Posterior vena cava (tissue), 2 donors: ENCODE results near the gene C2orf81. TPM values are rescaled to one million over a fixed set of nuclear protein-coding genes. Genes with fewer than 3 reads are reported as not detected.
"Not testable (repeated sequence)": the region's sequence is repeated elsewhere in the genome, so short reads cannot be mapped to it uniquely, and the experiment has no call there.

ENCODE experiments used
- DNase-seq: peaks from one replicate; pipeline ENCODE4 v3.0.0-alpha.2; 2020; ENCODE audit warnings: low spot score
- intact Hi-C, 2 donors: fragments of 100-400 bp; cut with DNase I; formaldehyde crosslinking; loops; one replicate each; pipeline versions ENCODE4 v1.14.1 to v1.14.2; 2022 to 2023
- total RNA-seq, 2 donors: library from RNA; stranded (reverse); fragmentation: NEBNext Ultra II Directional; extraction: Animal tissue kit (Norgen Biotek cat#: 25700); gene quantifications; one replicate each; pipeline ENCODE4 v1.2.1, GENCODE V29; 2021
- donor health status: DM: yes; HTN: yes; CAD: no.
- donor health status: DM: yes; HTN: yes; CAD: no.

C2orf81 gene
- total RNA-seq, 2 donors from 2014 or later = 2.3 to 2.7 TPM

DNA sequence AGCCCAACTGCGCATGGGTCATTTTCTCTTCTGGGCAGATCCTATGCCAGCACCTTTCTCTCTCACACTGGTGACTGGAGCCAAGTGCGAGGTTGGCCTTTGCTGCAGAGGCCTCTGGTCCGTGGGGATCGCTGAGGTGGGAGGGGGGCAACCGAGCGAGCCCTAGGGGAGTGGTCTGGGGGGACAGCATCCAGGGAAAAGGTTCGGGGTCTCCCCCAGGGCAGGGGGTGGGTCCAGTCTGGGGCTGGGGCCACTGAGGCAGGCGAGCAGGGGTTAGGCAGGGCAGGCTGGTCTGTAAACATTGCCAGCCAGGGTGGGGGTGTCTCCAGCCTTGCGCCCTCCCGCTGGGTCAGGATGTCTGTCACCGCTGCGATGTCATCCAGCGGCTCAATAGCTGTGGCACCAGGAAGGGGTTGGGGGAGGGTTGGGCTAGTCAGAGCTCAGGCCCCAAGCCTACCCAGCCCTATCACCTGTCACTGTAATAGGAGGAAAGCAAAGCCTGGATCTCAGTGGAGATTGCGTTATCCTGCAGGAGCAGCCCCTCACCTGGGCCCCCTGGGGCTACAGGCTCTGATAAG, 4.9 kb upstream of the C2orf81 start:
- DNase-seq = no peak
- intact Hi-C loops = no loop called here

DNA sequence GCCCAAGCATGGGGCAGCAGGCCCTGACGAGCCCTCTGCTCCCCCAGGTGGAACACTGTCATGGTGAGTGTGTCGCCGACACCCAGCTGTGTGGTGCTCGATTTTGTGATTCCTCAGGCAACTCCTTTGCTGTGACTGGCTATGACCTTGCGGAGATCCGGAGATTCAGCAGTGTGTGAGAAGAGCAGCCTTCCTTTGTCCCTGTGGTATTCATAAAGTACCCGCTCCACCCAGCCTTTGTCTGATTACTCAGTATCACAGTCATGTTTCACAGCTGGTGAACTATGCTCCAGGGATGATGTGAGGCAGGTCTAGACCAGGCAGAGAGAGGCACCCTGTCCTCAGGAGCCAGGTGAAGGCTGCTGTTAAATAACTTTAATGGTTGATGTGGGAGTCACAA, 4.1 kb upstream of the C2orf81 start:
- intact Hi-C loops = no loop called here
- DNase-seq = no peak

DNA sequence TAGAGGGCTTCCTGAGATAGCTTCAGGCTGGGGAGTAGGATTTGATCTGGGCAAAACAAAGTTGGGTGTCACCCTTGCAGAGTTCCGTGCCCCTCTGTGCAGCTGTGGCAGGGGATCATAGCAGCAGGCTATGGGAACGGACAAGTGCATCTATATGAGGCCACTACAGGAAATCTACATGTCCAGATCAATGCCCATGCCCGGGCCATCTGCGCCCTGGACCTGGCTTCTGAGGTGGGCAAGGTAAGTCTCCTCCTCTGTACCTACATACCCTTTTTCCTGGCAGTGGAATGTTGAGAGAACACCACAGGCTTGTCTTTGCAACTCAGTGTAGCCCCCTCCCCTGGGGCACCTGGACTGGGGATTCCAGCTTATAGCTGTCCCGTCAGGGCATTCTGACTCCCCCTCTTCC, 3.6 kb upstream of the C2orf81 start:
- no peak for DNase-seq
- intact Hi-C loops = no loop called here

DNA sequence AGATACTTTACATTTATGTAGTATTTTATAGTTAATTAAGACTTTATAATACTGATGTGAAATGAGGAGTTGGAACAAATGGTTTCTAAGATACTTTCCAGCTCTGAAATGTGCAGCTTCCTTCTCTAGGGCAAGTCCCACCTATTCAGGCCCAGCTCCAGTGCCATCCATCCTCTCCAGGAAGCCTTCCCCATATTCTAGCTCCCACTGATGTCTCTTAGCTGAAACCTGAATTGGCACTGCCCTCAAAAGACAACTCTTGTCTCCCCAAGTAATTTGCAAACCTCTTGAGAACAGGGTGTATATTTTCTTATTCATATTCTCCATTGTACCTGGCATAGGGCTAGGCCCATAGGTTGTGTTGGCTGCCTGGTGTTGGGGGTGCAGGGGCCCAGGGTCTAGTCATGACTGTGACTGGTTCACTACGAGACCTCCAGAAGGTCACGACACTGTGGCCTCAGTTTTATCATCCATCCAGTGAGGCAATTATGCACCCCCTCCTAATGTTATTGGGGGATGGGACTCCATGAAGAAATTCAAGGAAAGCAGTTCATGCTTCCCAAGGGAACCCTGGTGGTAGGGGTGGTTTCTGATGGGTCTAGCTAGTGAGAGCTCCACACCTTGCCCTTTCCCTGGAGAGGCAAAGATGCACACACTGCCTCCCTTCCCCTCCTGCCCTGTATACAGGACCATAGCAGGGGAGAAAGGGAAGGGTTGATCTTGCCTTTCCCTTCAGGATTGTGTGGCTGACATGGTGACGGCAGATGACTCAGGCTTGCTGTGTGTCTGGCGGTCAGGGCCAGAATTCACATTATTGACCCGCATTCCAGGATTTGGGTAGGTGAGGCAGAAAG, 2.9 kb upstream of the C2orf81 start:
- intact Hi-C loops = no loop called here
- no peak for DNase-seq

DNA sequence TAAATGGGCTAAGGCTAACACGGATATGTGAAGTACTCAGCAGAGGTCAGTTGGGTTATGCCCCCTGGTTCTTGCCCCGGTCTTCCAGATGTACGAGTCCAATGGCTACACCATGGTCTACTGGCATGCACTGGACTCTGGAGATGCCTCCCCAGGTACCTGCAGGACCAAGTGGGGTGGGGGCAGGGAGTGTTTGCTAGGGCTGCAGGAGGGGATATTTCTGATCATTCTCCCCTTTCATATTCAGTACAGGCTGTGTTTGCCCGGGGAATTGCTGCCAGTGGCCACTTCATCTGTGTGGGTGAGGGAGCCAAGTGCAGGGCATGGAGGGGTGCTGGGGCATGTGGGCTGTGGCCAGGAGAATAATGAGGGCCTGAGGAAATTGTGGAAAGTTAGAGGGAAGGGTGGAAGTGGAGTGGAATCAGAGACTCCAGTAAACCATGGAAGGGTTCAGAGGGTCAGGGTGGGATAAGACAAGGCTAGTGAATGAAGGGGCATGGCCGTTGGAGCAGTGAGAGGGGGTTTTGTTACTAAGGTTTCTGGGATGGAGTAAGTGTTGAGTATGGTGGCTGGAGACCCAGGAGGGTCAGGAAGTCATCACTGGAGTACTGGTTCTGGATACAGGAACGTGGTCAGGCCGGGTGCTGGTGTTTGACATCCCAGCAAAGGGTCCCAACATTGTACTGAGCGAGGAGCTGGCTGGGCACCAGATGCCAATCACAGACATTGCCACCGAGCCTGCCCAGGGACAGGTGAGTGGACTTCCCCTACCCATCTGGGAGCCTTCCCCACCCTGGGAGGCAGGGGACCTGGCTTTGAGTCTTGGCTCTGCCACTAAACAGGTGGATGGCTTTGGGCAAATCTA, 2.0 kb upstream of the C2orf81 start:
- intact Hi-C loops = no loop called here
- no peak for DNase-seq

DNA sequence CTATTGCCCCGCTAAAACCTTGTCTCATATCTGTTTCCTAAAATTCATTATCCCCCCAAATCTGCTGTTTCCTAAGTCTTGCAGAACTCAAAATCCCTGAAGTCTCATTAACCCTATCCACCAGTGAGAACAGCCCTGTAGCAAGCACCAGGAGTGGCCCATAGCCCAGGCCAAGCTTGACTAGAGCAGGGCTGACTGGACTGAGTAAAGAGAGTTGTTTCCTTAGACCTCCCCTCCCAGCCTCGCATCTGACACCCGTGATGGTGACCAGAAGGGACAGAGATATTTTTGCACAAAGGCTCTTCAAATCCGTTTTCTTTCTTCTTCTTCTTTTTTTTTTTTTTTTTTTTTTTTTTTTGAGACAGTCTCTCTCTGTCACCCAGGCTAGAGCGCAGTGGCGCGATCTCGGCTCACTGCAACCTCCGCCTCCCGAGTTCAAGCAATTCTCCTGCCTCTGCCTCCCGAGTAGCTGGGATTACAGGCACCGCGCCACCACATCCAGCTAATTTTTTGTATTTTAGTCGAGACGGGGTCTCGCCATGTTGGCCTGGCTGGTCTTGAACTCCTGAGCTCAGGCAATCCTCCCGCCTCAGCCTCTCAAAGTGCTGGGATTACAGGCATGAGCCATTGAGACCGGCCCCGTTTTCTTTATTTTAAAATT, 846 bp downstream of the C2orf81 start:
- DNase-seq, intact Hi-C loops: not testable (repeated sequence)

DNA sequence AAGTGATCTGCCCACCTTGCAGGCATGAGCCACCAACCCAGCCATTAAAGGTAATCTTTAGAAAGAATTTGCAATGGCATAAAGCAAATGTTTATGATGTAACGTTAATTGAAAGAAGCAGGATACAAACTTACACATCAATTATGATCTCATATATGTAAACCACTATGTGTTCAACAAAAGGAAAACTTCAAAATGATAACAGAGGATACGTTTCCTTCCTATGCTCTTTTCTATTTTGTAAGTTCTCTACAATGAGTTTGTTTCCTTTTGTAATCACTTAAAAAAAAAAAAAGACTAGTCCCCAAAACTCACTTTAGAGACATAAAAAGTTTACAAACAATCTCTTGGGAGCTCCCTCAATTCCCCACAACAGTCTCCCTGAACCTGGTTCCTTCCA, 1.4 kb downstream of the C2orf81 start:
- no peak for DNase-seq
- intact Hi-C loops = no loop called here

DNA sequence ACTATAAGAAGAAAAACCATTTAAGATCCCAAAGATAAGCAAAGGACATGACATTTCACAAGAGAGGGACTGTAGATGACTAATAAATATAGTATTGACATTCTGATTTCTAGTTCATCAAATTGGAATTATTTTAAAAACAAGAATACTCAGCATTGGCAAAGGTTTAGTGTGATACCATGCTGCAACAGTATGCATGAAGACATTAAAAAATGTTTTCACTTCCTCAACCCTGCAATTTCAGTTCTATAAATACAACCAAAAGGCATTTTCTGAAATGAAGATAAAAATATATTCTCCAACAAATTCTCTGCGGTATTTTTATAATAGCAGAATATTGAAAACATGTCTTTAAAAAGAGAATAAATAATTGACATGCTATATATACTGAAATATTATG, 2.1 kb downstream of the C2orf81 start:
- intact Hi-C loops = no loop called here
- no peak for DNase-seq

DNA sequence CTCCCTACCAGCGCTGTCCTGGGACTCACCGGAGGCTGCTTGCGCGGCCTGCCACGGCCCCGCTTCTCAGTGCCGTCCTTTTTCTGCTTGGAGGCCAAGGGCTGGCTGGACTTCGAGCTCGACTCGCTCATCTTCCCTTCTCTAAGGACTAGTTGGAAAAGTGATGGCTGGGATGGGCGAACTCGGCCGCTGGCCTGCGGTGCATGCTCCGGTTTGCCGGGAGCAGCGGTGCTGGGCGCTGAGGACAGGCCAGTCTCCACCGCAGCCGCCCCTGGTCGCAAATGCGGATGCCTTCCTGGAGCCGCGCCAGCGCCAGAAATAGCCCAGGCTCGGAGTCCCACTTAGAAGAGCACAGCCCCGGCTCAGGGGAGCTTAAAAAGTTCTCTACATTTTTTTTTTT, 3.1 kb downstream of the C2orf81 start:
- intact Hi-C loops = no loop called here

DNA sequence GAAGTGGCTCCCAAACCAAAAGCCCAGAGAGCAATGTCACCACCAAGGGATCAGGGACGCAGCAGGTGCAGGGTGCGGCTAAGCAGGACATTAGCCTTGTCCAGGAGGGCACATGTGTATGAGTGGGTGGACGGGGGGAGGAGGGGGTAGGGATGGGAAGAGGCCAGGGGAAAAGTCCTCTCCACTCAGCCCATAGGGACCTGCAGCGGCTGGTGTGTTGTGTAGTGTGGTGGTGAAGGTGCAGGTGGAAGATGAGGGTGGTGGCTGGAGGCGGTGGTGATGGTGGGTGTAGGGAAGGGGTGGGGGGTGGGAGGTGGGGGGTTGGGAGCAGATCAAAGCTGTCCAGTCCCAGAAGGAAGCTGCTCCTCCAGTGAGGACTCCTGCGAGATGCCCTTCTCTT, 3.7 kb downstream of the C2orf81 start:
- intact Hi-C loops = no loop called here

More for the DNA sequence above, 3.1 kb downstream of the C2orf81 start:
- DNase-seq = no peak

DNA sequence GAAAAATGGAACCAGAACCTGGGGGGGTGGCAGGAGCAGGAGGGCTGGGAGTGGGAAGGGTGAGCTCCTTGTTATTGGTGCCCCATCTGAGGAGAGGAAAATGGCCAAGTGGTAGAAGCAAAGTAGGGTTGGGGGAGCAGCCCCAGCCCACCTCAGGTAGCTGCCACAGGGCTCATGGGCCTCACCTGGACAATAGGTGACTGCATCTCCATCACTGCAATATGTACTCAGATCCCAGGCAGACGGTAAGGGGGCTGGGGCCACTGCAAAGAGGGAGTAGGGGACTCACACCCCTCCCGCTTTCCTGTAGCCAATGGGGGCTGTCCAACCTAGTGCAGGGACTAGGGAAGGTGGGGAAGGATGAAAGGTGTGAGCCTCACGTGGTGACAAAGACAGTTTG, 4.2 kb downstream of the C2orf81 start:
- intact Hi-C loops = no loop called here
- no peak for DNase-seq

More for the DNA sequence above, 3.7 kb downstream of the C2orf81 start:
- no peak for DNase-seq

DNA sequence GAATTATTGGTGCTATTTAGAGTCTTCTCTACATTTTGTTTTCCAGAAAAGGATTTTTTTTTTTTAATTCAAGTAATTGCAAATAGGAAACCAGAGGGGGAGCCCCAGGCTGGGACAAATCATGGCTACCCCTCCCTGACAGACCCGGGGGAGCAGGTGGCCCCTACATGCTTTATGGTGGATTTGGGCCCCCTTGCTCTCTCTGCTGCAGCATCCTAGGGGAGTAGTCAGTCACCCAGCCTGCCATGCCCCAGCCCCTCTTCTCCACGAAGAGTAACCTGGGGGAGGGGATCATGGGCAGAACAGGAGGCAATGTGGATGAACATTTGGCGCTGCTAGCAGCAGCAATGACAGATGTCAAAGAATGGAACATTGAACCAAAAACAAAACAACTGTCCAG, 4.6 kb downstream of the C2orf81 start:
- intact Hi-C loops = loop anchor here in 1 of 2 donors (1.0 kb wide), 1 partner anchor 49 kb away; no protein-coding TSS in a partner anchor
- DNase-seq = no peak

DNA sequence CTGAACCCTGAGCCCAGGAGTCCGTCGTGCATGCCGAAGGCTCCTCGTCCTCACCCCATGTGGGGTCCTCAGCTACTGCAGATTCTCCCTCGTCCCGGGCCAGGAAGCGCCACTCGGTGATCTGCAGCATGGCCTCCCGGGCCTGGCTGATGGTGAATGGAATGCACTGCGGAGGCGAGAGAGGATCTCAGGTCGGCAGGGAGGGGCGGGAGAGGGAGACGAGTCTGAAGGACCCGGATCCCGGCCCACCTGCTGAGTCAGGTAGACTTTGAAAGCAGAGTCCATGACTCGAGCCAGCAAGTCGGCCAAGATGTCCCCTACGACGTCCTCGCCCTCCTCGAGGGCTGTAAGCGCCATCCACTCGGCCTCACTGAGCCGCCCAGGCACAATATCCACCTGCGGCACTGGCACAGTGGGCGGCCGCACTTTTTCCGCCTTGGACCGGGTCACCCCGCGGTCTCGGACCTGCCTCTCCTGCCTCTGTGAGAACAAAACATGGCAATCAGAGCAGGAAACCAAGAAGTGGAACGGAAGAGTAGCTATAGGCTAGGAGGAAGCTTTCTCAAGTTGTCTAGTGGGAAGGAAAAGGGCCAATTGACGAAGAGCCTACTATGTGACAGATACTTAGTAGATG, 5.5 kb downstream of the C2orf81 start:
- DNase-seq = no peak
- intact Hi-C loops = loop anchor here in 1 of 2 donors (1.0 kb wide), 1 partner anchor 49 kb away; no protein-coding TSS in a partner anchor

DNA sequence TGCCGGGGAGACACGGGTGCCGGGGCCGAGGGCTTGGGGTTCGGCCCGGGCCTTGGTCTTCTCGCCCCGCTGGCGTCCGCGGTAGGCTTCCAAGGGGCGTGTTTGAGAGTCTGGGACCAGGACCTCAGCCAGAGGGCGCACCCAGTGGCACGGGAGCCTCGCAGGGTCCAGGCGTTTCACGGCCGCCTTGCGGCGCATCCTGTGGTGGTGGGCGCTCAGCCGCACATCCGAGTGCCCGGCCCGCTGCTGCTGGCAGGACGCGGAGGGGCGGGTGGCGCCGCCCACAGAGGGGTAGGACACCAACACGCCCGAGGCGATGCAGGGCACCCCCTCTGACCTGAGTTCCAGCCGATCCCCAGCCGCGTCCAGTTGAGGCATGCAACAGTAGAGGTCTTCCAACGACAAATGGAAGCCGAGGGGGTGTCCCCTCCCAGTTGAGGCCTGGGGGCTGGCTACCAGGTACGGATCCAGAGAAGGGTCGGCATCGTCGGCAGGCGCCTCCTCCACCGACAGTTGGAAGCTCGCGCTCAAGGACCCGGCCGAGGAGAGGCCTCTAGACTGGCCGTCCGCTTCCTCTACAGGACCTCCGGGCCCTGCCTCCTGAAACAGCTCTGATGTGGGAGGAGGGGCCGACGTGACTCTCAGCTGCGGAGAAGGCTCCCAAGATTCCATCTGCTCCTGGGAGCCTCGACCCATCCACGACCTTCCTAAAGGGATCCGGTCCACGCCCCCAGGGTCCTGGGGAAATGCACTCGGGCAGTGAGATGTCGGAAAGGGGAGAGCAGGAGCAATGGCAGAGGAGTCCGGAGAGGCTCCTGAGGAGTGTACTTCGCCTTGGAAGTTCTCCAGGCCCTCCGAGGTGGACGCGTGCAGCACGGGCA, 6.3 kb downstream of the C2orf81 start:
- intact Hi-C loops = no loop called here
- no peak for DNase-seq

DNA sequence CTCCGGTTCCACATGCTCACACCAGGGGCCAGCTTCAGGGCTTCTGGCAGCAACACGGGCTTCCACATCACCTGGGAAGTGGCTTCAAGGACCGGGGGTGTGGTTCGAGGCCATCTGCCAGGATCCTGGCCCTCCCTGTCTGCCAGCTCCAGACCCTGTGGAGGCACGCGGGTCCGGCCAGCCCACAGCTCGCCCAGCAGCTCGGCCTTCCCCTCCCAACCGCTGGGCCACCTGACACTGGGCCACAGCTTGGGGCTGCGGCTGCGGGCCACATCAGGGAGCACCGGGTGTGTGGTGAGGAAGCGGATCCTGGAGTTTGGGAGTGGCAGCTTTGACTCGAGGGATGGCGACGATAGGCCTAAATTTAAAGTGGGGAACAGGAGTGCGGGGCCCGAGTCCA, 7.0 kb downstream of the C2orf81 start:
- DNase-seq = no peak
- intact Hi-C loops = no loop called here

DNA sequence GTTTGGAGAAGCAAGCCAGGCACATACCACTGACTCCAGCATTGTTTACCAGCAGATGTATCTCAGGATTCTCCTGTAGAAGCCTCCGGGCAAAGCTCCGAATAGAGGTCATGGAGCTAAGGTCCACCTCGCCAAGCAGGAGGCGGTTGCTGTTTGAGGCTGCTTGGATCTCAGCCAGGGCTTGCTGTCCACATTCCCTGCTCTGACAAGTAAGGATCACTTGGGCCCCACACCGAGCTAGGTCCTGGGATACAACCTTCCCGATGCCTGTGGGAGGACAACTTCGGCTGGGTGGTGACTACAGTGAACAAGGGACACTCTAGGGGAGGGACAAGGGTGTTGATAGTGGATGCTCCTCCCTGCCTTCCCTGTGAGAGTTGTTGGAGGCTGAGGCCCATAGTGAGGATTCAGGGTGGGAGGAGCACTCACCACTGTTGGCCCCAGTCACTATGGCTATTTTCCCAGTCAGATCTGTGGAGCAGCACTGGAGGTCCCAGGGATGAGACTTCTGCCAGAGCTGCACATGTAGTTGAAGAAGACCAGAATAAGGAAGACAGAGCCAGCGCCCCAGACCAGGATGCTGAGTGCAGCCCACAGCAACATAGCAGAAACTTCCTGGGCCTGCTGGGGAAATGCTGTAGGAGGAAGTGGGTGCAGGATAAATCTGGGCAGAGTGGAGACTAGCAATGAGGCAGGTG, 8.3 kb downstream of the C2orf81 start:
- no peak for DNase-seq
- intact Hi-C loops = no loop called here

DNA sequence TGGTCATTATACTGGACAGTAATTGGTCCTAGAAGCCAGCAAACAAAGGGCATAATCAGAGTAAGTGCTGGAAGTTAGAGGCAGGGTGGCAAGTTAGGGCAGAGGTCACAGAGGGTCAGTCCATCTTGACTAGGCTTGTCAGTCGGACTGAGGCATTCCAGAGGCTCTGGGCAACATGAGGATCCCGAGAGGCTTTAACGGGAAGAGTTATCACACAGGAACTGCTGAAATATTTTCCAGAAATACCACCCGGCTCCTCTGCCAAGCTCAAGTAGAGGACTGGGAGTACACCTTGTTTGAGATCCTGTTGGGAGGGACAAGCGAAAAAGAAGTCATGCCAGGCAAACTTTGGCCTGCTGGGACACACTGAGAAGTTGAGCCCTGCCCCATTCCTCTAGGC, 13.7 kb downstream of the C2orf81 start:
- DNase-seq = no peak
- intact Hi-C loops = no loop called here

DNA sequence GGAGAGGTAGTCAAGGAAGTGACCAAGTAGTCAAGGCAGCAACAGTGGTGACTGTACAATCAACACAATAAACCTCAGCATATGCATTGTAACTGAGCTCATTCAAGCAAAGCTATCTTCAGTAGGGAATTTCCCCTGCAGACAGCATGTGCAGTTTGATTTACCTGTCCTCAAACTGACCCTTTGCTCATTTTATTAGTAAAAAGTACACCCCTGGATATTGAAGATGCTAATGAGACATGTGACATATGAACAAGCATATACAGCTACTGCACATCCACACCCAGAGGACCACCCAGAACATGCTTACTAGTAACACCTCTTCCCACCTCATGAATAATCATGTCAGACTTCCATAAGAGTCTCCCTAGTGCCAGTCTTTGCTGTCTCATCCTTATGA, 15.4 kb downstream of the C2orf81 start:
- DNase-seq = no peak
- intact Hi-C loops = no loop called here
